HG03135 (cell line): ENCODE results near the gene UNC50.
"Not testable (repeated sequence)": the region's sequence is repeated elsewhere in the genome, so short reads cannot be mapped to it uniquely, and the experiment has no call there.

Source experiments
- ATAC-seq: cut with Tn5 transposase; IDR thresholded peaks from one replicate; pipeline ENCODE4 v1.9.1; 2021; ENCODE audit warnings: mild to moderate bottlenecking, moderate library complexity; ENCODE audit not compliant: unreplicated experiment

Gene UNC50

GRCh38 chr2:98607741-98608115 is 661 bp upstream of the UNC50 start:
- peak; percentile 10 for ATAC-seq

GRCh38 chr2:98608962-98609604 is 694 bp downstream of the UNC50 start:
- peak; percentile 26 for ATAC-seq

GRCh38 chr2:98614024-98614739 is 5.8 kb downstream of the UNC50 start:
- ATAC-seq, result no peak

GRCh38 chr2:98615481-98615880 is 7.1 kb downstream of the UNC50 start:
- ATAC-seq, result no peak

- ATAC-seq, result no peak
Measured at GRCh38 chr2:98617149-98617548, 8.8 kb downstream of the UNC50 start.

- no peak for ATAC-seq
Measured at GRCh38 chr2:98623657-98624056, 15.3 kb downstream of the UNC50 start.

- ATAC-seq, result no peak
Measured at GRCh38 chr2:98632351-98632750, 24.0 kb downstream of the UNC50 start.

- ATAC-seq, result no peak
Measured at GRCh38 chr2:98634406-98635092, 26.2 kb downstream of the UNC50 start.

- ATAC-seq, result no peak
Measured at GRCh38 chr2:98637401-98638147, 29.2 kb downstream of the UNC50 start.

- no peak for ATAC-seq
Measured at GRCh38 chr2:98643496-98644100, 35.2 kb downstream of the UNC50 start.

- no peak for ATAC-seq
Measured at GRCh38 chr2:98647636-98648035, 39.2 kb downstream of the UNC50 start.

- no peak for ATAC-seq
Measured at GRCh38 chr2:98648451-98648850, 40.1 kb downstream of the UNC50 start.

GRCh38 chr2:98649135-98649991 is 41.0 kb downstream of the UNC50 start:
- peak; percentile 73 for ATAC-seq

- ATAC-seq, result no peak
Measured at GRCh38 chr2:98649992-98650375, 41.6 kb downstream of the UNC50 start.

- no peak for ATAC-seq
Measured at GRCh38 chr2:98650998-98651397, 42.6 kb downstream of the UNC50 start.

- ATAC-seq, result no peak
Measured at GRCh38 chr2:98654699-98655495, 46.5 kb downstream of the UNC50 start.

- ATAC-seq, result no peak
Measured at GRCh38 chr2:98656800-98657199, 48.4 kb downstream of the UNC50 start.

- no peak for ATAC-seq
Measured at GRCh38 chr2:98658816-98659490, 50.6 kb downstream of the UNC50 start.

- not testable (repeated sequence) for ATAC-seq
Measured at GRCh38 chr2:98659491-98659840, 51.1 kb downstream of the UNC50 start.
